Measurements from ENCODE around the gene DOK3.

Gene DOK3

DNA sequence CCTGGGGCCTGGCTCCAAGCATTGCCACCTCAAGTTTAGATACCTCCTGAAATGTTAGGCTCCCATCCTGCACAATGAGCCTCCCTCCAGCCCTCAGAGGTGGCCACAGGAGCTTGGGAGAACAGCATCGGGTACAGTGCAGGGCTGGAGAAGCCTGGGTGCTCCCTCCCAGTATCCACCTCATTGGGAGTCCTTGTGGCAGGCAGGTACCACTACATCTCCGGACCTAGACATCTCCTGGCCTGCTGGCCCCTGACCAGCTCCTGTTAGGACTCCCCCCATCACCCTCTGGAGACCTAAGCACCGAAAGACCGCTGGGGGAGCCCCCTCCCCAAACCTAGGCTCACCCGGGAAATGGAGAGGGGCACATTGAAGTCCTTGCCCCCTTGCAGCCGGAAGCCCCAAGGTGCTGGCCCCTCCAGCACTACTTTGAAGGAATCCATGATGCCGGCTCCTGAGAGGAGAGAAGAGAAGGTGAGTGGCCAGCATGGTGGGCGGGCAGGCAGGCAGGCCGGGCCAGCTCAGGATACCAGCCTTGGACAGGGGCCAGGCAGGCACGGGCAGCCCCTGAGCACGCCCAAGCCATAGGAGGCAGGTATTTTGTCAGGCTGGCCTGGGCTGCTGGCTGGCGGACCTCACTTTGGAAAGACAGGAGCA, 13.4 kb downstream of the DOK3 start:
- TF ChIP-seq, protein P1, sequence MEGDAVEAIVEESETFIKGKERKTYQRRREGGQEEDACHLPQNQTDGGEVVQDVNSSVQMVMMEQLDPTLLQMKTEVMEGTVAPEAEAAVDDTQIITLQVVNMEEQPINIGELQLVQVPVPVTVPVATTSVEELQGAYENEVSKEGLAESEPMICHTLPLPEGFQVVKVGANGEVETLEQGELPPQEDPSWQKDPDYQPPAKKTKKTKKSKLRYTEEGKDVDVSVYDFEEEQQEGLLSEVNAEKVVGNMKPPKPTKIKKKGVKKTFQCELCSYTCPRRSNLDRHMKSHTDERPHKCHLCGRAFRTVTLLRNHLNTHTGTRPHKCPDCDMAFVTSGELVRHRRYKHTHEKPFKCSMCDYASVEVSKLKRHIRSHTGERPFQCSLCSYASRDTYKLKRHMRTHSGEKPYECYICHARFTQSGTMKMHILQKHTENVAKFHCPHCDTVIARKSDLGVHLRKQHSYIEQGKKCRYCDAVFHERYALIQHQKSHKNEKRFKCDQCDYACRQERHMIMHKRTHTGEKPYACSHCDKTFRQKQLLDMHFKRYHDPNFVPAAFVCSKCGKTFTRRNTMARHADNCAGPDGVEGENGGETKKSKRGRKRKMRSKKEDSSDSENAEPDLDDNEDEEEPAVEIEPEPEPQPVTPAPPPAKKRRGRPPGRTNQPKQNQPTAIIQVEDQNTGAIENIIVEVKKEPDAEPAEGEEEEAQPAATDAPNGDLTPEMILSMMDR (conservative IDR thresholded peaks at IDR 0.05; ENCODE audit: low read depth): peak; percentile 46; the same call in 1 of the 2 replicates
- H3K27ac ChIP-seq: peak overlapping the region; percentile 96
- ChIA-PET CTCF (interaction anchor here (0.7 to 3.4 kb wide), 10 partner anchors 12 to 107 kb away, joined by 3 to 14 read pairs (median 4); no protein-coding TSS in a partner anchor), POLR2A (ENCODE audit: low non-redundant PET) (interaction anchor here (1.7 kb wide), 1 partner anchor 33 kb away, joined by 6 read pairs; no protein-coding TSS in a partner anchor)
- peak; percentile 66 for DNase-seq (ENCODE audit: low spot score)

DNA sequence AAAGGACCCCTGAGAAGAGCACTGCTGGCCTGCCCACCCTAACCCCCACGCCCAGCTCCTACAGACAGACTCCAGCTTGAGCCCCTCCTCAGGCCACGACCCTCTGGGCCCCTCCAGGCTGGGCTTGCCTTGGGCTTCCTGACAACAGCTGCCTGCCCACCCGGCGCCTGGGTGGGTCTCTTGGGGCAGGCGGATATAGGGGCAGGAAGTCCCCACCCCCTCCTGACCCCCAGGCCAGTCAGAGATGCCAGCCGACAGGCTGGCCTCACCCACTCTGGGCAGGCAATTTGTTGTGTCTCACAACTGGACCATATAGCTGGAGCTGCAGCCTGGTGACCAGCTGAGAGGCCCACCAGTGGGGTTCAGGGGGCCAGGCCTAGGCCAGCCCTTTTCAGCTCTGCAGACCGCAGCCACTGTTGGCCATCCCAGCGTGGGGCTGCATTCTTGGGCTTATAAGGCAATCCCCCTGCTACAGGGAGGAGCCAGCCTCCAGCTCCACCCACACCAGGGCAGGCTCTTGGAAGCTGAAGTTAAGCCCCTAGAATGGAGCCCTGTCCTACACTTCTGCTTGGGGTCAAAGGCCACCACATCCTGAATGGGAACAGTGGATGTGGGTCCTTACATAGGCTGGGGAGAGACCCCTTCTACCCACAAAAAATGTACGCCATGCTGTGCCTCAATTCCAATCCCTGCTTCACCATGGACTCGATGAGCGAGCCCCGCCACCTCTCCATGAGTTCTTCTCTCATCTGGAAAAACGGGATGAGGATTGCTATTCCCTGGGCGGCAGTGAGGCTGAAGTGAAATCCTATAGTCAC, 14.2 kb downstream of the DOK3 start:
- peak overlapping the region; percentile 96 for H3K27ac ChIP-seq
- POLR2A ChIA-PET (ENCODE audit: low non-redundant PET): interaction anchor here (0.8 to 1.2 kb wide), 2 partner anchors 18 to 92 kb away, joined by 3 read pairs; no protein-coding TSS in a partner anchor
- DNase-seq (ENCODE audit: low spot score): no peak
- CTCF ChIA-PET: interaction anchor here (0.6 to 3.4 kb wide), 10 partner anchors 13 to 846 kb away, joined by 3 to 13 read pairs (median 3); no protein-coding TSS in a partner anchor
- TF ChIP-seq, protein P1 (conservative IDR thresholded peaks at IDR 0.05; ENCODE audit: low read depth): no peak; the same call in 1 of the 2 replicates

DNA sequence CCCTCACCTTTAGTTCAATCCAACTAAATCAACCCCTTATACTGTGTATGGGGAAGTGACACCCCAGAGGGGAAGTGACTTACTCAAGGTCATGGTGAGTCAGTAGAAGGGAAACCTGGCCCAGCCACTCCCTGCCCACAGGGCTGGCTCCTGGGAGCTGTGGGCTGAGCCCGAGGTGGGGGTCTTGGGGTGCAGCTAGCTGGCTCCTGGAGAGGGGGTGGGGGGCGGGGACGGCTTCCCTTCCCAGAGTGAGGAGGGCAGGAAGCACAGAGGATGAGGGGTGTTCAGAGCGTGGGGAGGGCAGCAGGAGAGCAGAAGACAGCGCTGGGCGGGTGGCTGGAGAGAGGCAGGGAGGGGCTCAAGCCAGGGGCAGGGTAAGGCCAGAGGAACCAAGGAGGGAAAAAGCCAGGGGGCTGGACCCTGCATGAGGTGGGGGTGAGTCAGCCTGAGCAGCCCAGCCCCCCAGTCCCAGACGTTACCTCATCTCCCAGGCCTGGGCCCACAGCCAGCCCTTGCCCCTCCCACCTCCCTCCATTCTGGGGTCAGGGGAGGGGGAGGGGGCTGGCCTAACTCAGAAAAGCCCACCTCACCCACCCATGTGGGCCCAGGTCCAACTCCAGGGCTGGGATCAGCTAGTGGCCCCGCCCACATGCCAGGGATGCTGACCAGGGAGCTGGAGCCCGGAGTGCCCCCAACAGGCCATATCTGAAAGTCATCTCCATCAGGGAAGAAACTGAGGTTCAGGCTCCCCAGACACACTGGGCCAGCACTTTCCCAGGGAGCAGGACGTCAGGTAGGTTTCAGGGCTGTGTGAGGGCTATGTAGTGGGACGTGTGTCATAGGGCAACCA, 15.1 kb downstream of the DOK3 start:
- ChIA-PET CTCF (interaction anchor here (0.6 to 3.4 kb wide), 5 partner anchors 9 to 92 kb away, joined by 3 to 13 read pairs (median 3); no protein-coding TSS in a partner anchor), POLR2A (ENCODE audit: low non-redundant PET) (interaction anchor here (1.2 kb wide), 1 partner anchor 91 kb away, joined by 3 read pairs; no protein-coding TSS in a partner anchor)
- peak overlapping the region; percentile 96 for H3K27ac ChIP-seq
- peak; percentile 96 for DNase-seq (ENCODE audit: low spot score)
- TF ChIP-seq, protein P1 (conservative IDR thresholded peaks at IDR 0.05; ENCODE audit: low read depth): no peak; the same call in 1 of the 2 replicates

DNA sequence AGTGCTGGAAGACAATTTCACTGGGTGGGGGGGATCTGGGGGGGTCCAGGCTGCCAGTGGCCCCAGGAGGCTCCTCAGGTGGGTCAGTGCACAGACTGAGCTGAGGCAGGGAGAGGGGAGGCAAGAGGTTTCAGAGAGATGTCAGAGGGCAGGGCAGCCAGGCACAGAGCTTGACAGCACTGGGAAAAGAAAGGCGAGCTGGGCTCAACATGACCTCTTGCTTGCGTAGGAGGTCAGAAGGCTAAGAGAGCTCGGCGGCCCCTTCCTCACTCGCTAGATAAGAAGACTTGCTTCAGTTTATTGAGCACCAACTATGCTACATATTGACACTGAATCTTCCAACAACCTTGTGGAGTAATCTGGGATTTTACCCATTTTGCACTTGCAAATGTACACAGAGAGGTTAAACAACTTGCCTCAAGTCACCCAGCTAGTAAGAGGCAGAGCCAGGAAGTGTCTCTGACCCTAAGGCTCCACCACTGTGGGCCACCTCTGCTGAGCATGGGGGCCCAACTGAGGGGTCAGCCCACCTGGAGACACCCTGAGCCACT, 15.8 kb downstream of the DOK3 start:
- POLR2A ChIA-PET (ENCODE audit: low non-redundant PET): interaction anchor here (1.0 kb wide), 1 partner anchor 11 kb away, joined by 7 read pairs; no protein-coding TSS in a partner anchor
- peak overlapping the region; percentile 96 for H3K27ac ChIP-seq
- DNase-seq (ENCODE audit: low spot score): no peak
- CTCF ChIA-PET: interaction anchor here (1.5 to 3.4 kb wide), 2 partner anchors 36 to 90 kb away, joined by 6 to 13 read pairs; no protein-coding TSS in a partner anchor
- TF ChIP-seq, protein P1 (conservative IDR thresholded peaks at IDR 0.05; ENCODE audit: low read depth): no peak

DNA sequence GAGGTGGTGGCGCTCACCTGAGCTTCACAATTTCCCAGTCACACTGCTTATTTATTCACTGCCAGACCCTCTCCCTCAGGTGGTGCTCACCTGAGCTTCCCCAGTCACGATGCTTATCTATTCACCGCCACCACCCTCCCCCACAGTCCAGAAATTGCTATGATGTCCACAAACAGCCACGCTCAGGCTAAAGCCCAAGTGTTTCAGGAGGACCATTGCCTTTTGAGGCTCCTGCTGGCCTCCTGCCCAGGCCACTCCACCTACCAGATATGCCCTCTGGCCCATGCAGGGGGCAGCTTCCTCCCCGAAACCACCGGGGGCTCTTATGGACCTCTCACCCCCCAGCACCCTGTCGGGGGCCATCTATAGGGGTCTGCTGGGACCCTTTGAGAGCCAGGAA, 16.8 kb downstream of the DOK3 start:
- peak overlapping the region; percentile 96 for H3K27ac ChIP-seq
- no peak for DNase-seq (ENCODE audit: low spot score)
- POLR2A ChIA-PET (ENCODE audit: low non-redundant PET): no interaction called here
- CTCF ChIA-PET: interaction anchor here (0.7 to 1.1 kb wide), 3 partner anchors 8 to 47 kb away, joined by 3 to 6 read pairs (median 5); no protein-coding TSS in a partner anchor
- TF ChIP-seq, protein P1 (conservative IDR thresholded peaks at IDR 0.05; ENCODE audit: low read depth): no peak
